HCT116 (cell line): Measurements from ENCODE around the gene AP1M2. TPM values are rescaled to one million over a fixed set of nuclear protein-coding genes. Genes with fewer than 3 reads are reported as not detected.

Experiments used
- ATAC-seq: fragments of 200-7000 bp; cut with Tn5 transposase; 2 replicates; pipeline ENCODE4 v1.9.1; 2020; ENCODE audit warnings: mild to moderate bottlenecking, moderate library complexity
- BruUV-seq: library from RNA; stranded (reverse); fragments of 400-500 nt; replicated peaks from 2 replicates; lab custom pipeline; 2021; lab: Mats Ljungman, UMichigan
- CTCF ChIA-PET: fragments of 300-600 bp; sonication (Branson Sonifier 250); formaldehyde crosslinking; loops from one replicate; lab custom pipeline; 2021; ENCODE audit warnings: antibody characterized with exemption; lab: Charles Lee
- POLR2A ChIA-PET: fragments of 300-600, 350-600 bp; sonication (Branson Sonifier 250); formaldehyde crosslinking; loops from one replicate; lab custom pipeline; 2021; ENCODE audit warnings: antibody characterized with exemption; lab: Charles Lee
- RAD21 ChIA-PET, 2 experiments: fragments of 300-600 bp; sonication (Branson Sonifier 250); formaldehyde crosslinking; loops; one replicate each; lab custom pipeline; 2023; ENCODE audit warnings: low total read pairs in 2 of 2; ENCODE audit not compliant: uncharacterized antibody in 2 of 2, unreplicated experiment in 2 of 2, low non-redundant PET in 1 of 2; lab: Charles Lee
- DNase-seq: peaks from one replicate; pipeline ENCODE4 v3.0.0-alpha.2; 2010; ENCODE audit warnings: low read depth, low spot score
- H2AFZ ChIP-seq: fragments of 200-600 bp; shearing (Covaris generic), sonication (generic); 2 replicates; pipeline ENCODE4 v1.6.1; 2017; ENCODE audit warnings: low read depth, mixed run types, mixed read lengths, antibody characterized with exemption, low read length; ENCODE audit not compliant: poor library complexity, severe bottlenecking
- H3K27ac ChIP-seq: 2 replicates; pipeline ENCODE4 v1.5.1; 2012; ENCODE audit warnings: low read depth, low read length
- H3K27me3 ChIP-seq: fragments of 200-600 bp; sonication (generic); 2 replicates; pipeline ENCODE4 v1.6.1; 2016; ENCODE audit warnings: mixed run types, low read length, mixed read lengths; ENCODE audit not compliant: insufficient read depth
- H3K36me3 ChIP-seq, 2 experiments: fragments of 200-500 bp in 1 of 2; fragments of 200-600 bp in 1 of 2; sonication (Bioruptor generic) in 1 of 2; sonication (generic) in 1 of 2; 2 replicates each; pipeline versions ENCODE4 v1.5.1 to v1.6.1; 2014 to 2016; ENCODE audit warnings: low read length in 2 of 2, inconsistent platforms in 1 of 2, mixed read lengths in 1 of 2, mixed run types in 1 of 2; ENCODE audit not compliant: insufficient read depth in 2 of 2, control insufficient read depth in 1 of 2
- H3K4me1 ChIP-seq, 2 experiments: fragments of 200-600 bp in 1 of 2; sonication (generic) in 1 of 2; 2 replicates each; pipeline versions ENCODE4 v1.5.1 to v1.6.1; 2012 to 2017; ENCODE audit warnings: low read length in 2 of 2, inconsistent platforms in 1 of 2, mild to moderate bottlenecking in 1 of 2, mixed read lengths in 1 of 2, mixed run types in 1 of 2, moderate library complexity in 1 of 2; ENCODE audit not compliant: insufficient read depth in 2 of 2, control insufficient read depth in 1 of 2
- H3K4me2 ChIP-seq: fragments of 200-600 bp; sonication (generic); 2 replicates; pipeline ENCODE4 v1.6.1; 2017; ENCODE audit warnings: mixed run types, low read length, mixed read lengths
- H3K4me3 ChIP-seq, 2 experiments: fragments of 200-600 bp in 1 of 2; sonication (generic) in 1 of 2; replicated peaks in 1 of 2; 2 replicates each; pipeline ENCODE4 v1.5.1; 2011 to 2016; ENCODE audit warnings: low read length in 2 of 2, control low read depth in 1 of 2, low read depth in 1 of 2, mild to moderate bottlenecking in 1 of 2, mixed read lengths in 1 of 2, mixed run types in 1 of 2
- H3K79me2 ChIP-seq: fragments of 200-600 bp; sonication (generic); 2 replicates; pipeline ENCODE4 v1.6.1; 2017; ENCODE audit warnings: mild to moderate bottlenecking, mixed run types, low read length, moderate library complexity, mixed read lengths; ENCODE audit not compliant: insufficient read depth
- H3K9ac ChIP-seq: fragments of 200-600 bp; sonication (generic); 2 replicates; pipeline ENCODE4 v1.6.1; 2016; ENCODE audit warnings: low read length, mixed read lengths
- H3K9me2 ChIP-seq: fragments of 200-600 bp; sonication (generic), shearing (Covaris generic); 2 replicates; pipeline ENCODE4 v1.6.1; 2017; ENCODE audit warnings: mixed run types, mild to moderate bottlenecking, moderate library complexity; ENCODE audit not compliant: insufficient read depth
- H3K9me3 ChIP-seq, 2 experiments: fragments of 200-500 bp in 1 of 2; fragments of 200-600 bp in 1 of 2; sonication (Bioruptor generic) in 1 of 2; sonication (generic) in 1 of 2; 2 replicates each; pipeline ENCODE4 v1.6.1; 2014 to 2017; ENCODE audit warnings: low read length in 2 of 2, mixed read lengths in 2 of 2, inconsistent platforms in 1 of 2, low read depth in 1 of 2, mild to moderate bottlenecking in 1 of 2, mixed run types in 1 of 2, moderate library complexity in 1 of 2; ENCODE audit not compliant: control insufficient read depth in 1 of 2, insufficient read depth in 1 of 2
- H4K20me1 ChIP-seq: fragments of 200-600 bp; sonication (generic), shearing (Covaris generic); 2 replicates; pipeline ENCODE4 v1.6.1; 2017; ENCODE audit warnings: mixed run types, mild to moderate bottlenecking, moderate library complexity; ENCODE audit not compliant: insufficient read depth
- ATF3 ChIP-seq: IDR thresholded peaks from 2 replicates; pipeline ENCODE4 v1.6.1; 2012
- CBX3 ChIP-seq: IDR thresholded peaks from 2 replicates; pipeline ENCODE4 v1.6.1; 2012; ENCODE audit warnings: low read depth
- EGR1 ChIP-seq: IDR thresholded peaks from 2 replicates; pipeline ENCODE4 v1.6.1; 2012; ENCODE audit warnings: low read depth
- ELF1 ChIP-seq: IDR thresholded peaks from 2 replicates; pipeline ENCODE4 v1.6.1; 2012; ENCODE audit warnings: low read depth, borderline replicate concordance
- EZH2 ChIP-seq: fragments of 200-600 bp; sonication (generic); IDR thresholded peaks from 2 replicates; pipeline ENCODE4 v1.6.1; 2017; ENCODE audit warnings: antibody characterized with exemption, mixed run types
- EZH2phosphoT487 ChIP-seq: fragments of 200-600 bp; IDR thresholded peaks from 2 replicates; pipeline ENCODE4 v1.6.1; 2018; ENCODE audit warnings: antibody characterized with exemption, borderline replicate concordance
- MAX ChIP-seq: IDR thresholded peaks from 2 replicates; pipeline ENCODE4 v1.6.1; 2012
- RAD21 ChIP-seq: IDR thresholded peaks from 2 replicates; pipeline ENCODE4 v1.6.1; 2012; ENCODE audit warnings: low read depth, mild to moderate bottlenecking
- REST ChIP-seq: IDR thresholded peaks from 2 replicates; pipeline ENCODE4 v1.6.1; 2012; ENCODE audit warnings: low read depth
- SIN3A ChIP-seq: IDR thresholded peaks from 2 replicates; pipeline ENCODE4 v1.6.1; 2012; ENCODE audit warnings: low read depth
- SP1 ChIP-seq: IDR thresholded peaks from 2 replicates; pipeline ENCODE4 v1.6.1; 2012; ENCODE audit warnings: low read depth
- SRF ChIP-seq: IDR thresholded peaks from 2 replicates; pipeline ENCODE4 v1.6.1; 2012; ENCODE audit warnings: low read depth
- TCF7L2 ChIP-seq: IDR thresholded peaks from 2 replicates; pipeline ENCODE4 v1.7.0; 2011; ENCODE audit warnings: borderline replicate concordance, inconsistent platforms; ENCODE audit not compliant: insufficient read depth, insufficient read length; ENCODE audit errors: extremely low read depth
- YY1 ChIP-seq: IDR thresholded peaks from 2 replicates; pipeline ENCODE4 v1.6.1; 2011; ENCODE audit warnings: low read length, low read depth, moderate library complexity, mild to moderate bottlenecking; ENCODE audit not compliant: insufficient replicate concordance; ENCODE audit errors: extremely low read depth
- ZBTB33 ChIP-seq: IDR thresholded peaks from 2 replicates; pipeline ENCODE4 v1.6.1; 2011; ENCODE audit warnings: mild to moderate bottlenecking, low read length, moderate library complexity; ENCODE audit not compliant: insufficient replicate concordance; ENCODE audit errors: extremely low read depth
- ZFX ChIP-seq: fragments of 450-650 bp; IDR thresholded peaks from 2 replicates; pipeline ENCODE4 v1.6.1; 2017
- ZNF274 ChIP-seq: fragments of 200-500 bp; sonication (Bioruptor generic); IDR thresholded peaks from 2 replicates; pipeline ENCODE4 v1.6.1; 2014; ENCODE audit warnings: mild to moderate bottlenecking, low read depth, low read length, inconsistent platforms
- intact Hi-C: fragments of 100-400 bp; cut with micrococcal nuclease; formaldehyde crosslinking; loops from 2 replicates; pipeline ENCODE4 v1.10.0; 2022
- total RNA-seq: library from RNA; stranded (reverse); gene quantifications from one replicate; pipeline ENCODE4 v1.2.1, GENCODE V29; 2021; ENCODE audit not compliant: unreplicated experiment

Gene AP1M2
- total RNA-seq, 1 experiment from 2014 or later = 111 TPM

GRCh38 chr19:10568062-10568825 lies 18.9 kb downstream of the AP1M2 start:
- Histone ChIP-seq H3K36me3 (0 out of 4 replicates have a peak, but pooled peaks cover 0 to 5% of the 10 kb centered on the region in 2 experiments), H3K9me2 (no peaks in the 10 kb centered on the region), H3K9me3 (no peaks in the 10 kb centered on the region), H3K27me3 (no peaks in the 10 kb centered on the region), H4K20me1 (no peaks in the 10 kb centered on the region), H3K27ac (peak overlapping the region; percentile 59), H3K4me1 (peaks cover 31 to 55% of the 10 kb centered on the region in 2 experiments), H2AFZ (no peak overlapping the region), H3K4me2 (peak overlapping the region; percentile 98), H3K9ac (peak overlapping the region; percentile 66), H3K79me2 (peaks cover 20% of the 10 kb centered on the region), H3K4me3 (peak overlapping the region; percentile 67 to 84)
- CTCF ChIA-PET = interaction anchor here (1.2 to 2.4 kb wide), 3 partner anchors 13 to 84 kb away, joined by 3 to 7 read pairs (median 5); no protein-coding TSS in a partner anchor
- intact Hi-C loops = loop anchor here (2.0 to 5.0 kb wide), 4 partner anchors 23 to 166 kb away; partner anchors contain the start of genes CDC37, ILF3 and KEAP1
- ATAC-seq = peak; percentile 23
- POLR2A ChIA-PET = no interaction called here
- DNase-seq = no peak
- TF ChIP-seq REST = no peak
- TF ChIP-seq ZFX = no peak; the same call in 1 of the 2 replicates
- TF ChIP-seq RAD21 = no peak
- TF ChIP-seq SIN3A = no peak
- no peak for TF ChIP-seq ZNF274
- TF ChIP-seq MAX = no peak
- TF ChIP-seq YY1 = no peak
- no peak for TF ChIP-seq EZH2
- no peak for TF ChIP-seq EGR1
- TF ChIP-seq ELF1 = no peak
- TF ChIP-seq EZH2phosphoT487 = no peak
- TF ChIP-seq TCF7L2 = no peak
- no peak for TF ChIP-seq CBX3
- no peak for TF ChIP-seq ZBTB33
- TF ChIP-seq ATF3 = no peak
- no peak for TF ChIP-seq SRF
- TF ChIP-seq SP1 = no peak
- RAD21 ChIA-PET = no interaction called here
- BruUV-seq = no TSS peak
